Central memory CD8-positive, alpha-beta T cell (primary cell): ENCODE results near the gene TAF5.
A peak's percentile ranks its signal among the peaks of the same experiment; 100 is the strongest.
"Not testable (repeated sequence)": the region's sequence is repeated elsewhere in the genome, so short reads cannot be mapped to it uniquely, and the experiment has no call there.

Experiments
- ATAC-seq: fragments of 150-1000 bp; cut with Tn5 transposase; replicated peaks from 2 replicates; pipeline ENCODE4 v1.10.0; 2022; ENCODE audit warnings: mild to moderate bottlenecking, moderate FRiP score, moderate number of reproducible peaks; ENCODE audit not compliant: poor library complexity, severe bottlenecking; ENCODE audit errors: extremely low read depth
- DNase-seq, 2 donors: peaks; one replicate each; pipeline ENCODE4 v3.0.0; 2021; ENCODE audit warnings: low spot score in 2 of 2
- H3K27ac Mint-ChIP-seq: one replicate; pipeline ENCODE4 v1.8.0; 2022; ENCODE audit warnings: low read depth, mild to moderate bottlenecking, moderate library complexity, mixed read lengths
- H3K27me3 Mint-ChIP-seq: one replicate; pipeline ENCODE4 v1.8.0; 2022; ENCODE audit warnings: mixed read lengths
- H3K36me3 Mint-ChIP-seq: one replicate; pipeline ENCODE4 v1.8.0; 2022; ENCODE audit warnings: mild to moderate bottlenecking, moderate library complexity, mixed read lengths; ENCODE audit not compliant: insufficient read depth
- H3K4me1 Mint-ChIP-seq: one replicate; pipeline ENCODE4 v1.8.0; 2022; ENCODE audit warnings: mixed read lengths
- H3K4me3 Mint-ChIP-seq: one replicate; pipeline ENCODE4 v1.8.0; 2022; ENCODE audit warnings: mild to moderate bottlenecking, moderate library complexity, mixed read lengths
- H3K9me3 Mint-ChIP-seq: one replicate; pipeline ENCODE4 v1.8.0; 2022; ENCODE audit warnings: mixed read lengths

Gene TAF5

GRCh38 chr10:103367782-103368518 lies at the start of gene TAF5:
Gene TAF5, plus strand, starts transcription at chr10:103367976. Its CDS starts 14 bp downstream, at chr10:103367990.
- H3K4me3 Mint-ChIP-seq: peak within 1 kb of the TSS; percentile 93
- no peaks in the 10 kb centered on the region for H3K9me3 Mint-ChIP-seq
- no peaks in the 10 kb centered on the region for H3K27me3 Mint-ChIP-seq
- H3K36me3 Mint-ChIP-seq: peaks cover 6% of the 10 kb centered on the region
- DNase-seq (peak; percentile 74 to 88), ATAC-seq (peak; percentile 67)
- H3K27ac Mint-ChIP-seq: peak within 1 kb of the TSS; percentile 73
- peaks cover 5% of the 10 kb centered on the region for H3K4me1 Mint-ChIP-seq

DNA sequence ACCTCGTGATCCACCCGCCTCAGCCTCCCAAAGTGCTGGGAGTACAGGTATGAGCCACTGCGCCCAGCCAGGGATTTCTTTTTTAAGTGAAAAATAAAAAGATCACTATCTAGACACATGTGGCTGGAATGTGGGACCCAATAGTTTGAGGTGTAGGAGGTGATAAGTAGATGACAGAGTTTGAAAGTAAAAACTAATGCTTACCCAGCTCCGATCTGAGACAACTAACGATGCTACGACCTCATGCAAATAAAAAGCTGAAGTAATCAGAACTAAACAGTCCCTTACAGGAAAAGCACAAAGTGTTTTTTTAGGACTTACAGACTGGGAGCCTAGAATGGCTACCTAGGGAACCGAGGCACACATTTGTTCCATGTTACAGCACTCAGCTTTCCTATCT lies 39.9 kb upstream of the TAF5 start:
- H3K27me3 Mint-ChIP-seq: no peaks in the 10 kb centered on the region
- H3K4me3 Mint-ChIP-seq: no peak overlapping the region
- H3K9me3 Mint-ChIP-seq: no peaks in the 10 kb centered on the region
- ATAC-seq (no peak), DNase-seq (no peak)
- no peak overlapping the region for H3K27ac Mint-ChIP-seq
- H3K36me3 Mint-ChIP-seq: peaks cover 34% of the 10 kb centered on the region
- H3K4me1 Mint-ChIP-seq: no peaks in the 10 kb centered on the region

DNA sequence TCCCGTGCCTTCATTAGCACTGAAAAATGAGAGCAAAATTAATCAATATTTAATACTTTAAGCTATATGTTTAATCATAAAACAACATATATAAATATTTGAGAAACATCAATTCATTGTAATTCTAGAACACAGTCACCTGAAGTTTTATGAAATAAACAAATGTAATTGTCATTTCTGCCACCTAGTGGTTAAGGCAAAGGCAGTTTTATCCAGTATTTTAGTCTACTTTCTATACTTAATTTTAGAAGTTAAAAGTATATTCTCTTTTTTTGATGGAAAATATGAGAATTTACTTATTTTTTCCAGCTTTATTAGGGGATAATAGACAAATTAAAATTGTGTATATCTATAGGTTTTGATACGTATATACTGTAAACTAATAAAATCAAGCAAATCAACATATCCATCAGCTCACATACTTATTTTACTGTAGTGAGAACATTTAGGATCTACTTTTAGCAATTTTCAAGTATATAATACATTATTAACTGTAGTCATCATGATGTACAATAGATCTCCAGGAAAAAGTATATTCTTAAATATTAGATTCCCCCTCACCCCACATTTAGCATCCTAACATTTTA lies 33.7 kb upstream of the TAF5 start:
- no peak overlapping the region for H3K4me3 Mint-ChIP-seq
- H3K27ac Mint-ChIP-seq: no peak overlapping the region
- no peaks in the 10 kb centered on the region for H3K27me3 Mint-ChIP-seq
- no peak for ATAC-seq
- H3K4me1 Mint-ChIP-seq: no peaks in the 10 kb centered on the region
- peaks cover 22% of the 10 kb centered on the region for H3K36me3 Mint-ChIP-seq
- no peaks in the 10 kb centered on the region for H3K9me3 Mint-ChIP-seq
- DNase-seq: no peak

- Mint-ChIP-seq H3K4me1 (no peaks in the 10 kb centered on the region), H3K27ac (no peak overlapping the region), H3K4me3 (no peak overlapping the region), H3K27me3 (no peaks in the 10 kb centered on the region), H3K36me3 (peaks cover 27% of the 10 kb centered on the region), H3K9me3 (no peaks in the 10 kb centered on the region)
- no peak for DNase-seq
- no peak for ATAC-seq
Observed at GRCh38 chr10:103334567-103334966, 33.2 kb upstream of the TAF5 start.

DNA sequence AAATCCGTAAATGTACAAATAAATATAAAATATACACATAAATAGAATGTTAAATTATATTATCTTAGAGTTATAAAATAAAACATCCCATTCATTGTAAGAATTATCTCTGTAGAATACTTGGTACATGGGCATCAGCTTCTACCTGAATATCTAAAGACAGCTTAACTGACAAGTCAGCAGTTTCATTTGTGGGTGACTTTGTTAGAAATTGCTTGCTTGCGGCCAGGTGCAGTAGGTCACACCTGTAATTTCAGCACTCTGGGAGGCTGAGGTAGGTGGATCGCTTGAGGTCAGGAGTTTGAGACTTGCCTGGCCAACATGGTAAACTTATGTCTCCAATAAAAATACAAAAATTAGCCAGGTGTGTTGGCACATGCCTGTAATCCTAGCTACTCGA lies 31.4 kb upstream of the TAF5 start:
- no peaks in the 10 kb centered on the region for H3K9me3 Mint-ChIP-seq
- H3K27me3 Mint-ChIP-seq: no peaks in the 10 kb centered on the region
- no peaks in the 10 kb centered on the region for H3K4me1 Mint-ChIP-seq
- no peak overlapping the region for H3K27ac Mint-ChIP-seq
- DNase-seq: no peak
- peaks cover 26% of the 10 kb centered on the region for H3K36me3 Mint-ChIP-seq
- no peak overlapping the region for H3K4me3 Mint-ChIP-seq
- ATAC-seq: no peak

GRCh38 chr10:103350175-103350516 lies 17.6 kb upstream of the TAF5 start:
- Mint-ChIP-seq H3K4me1 (no peaks in the 10 kb centered on the region), H3K4me3 (peak overlapping the region; percentile 95), H3K36me3 (peaks cover 23% of the 10 kb centered on the region), H3K9me3 (no peaks in the 10 kb centered on the region), H3K27me3 (no peaks in the 10 kb centered on the region), H3K27ac (peak overlapping the region; percentile 82)
- no peak for DNase-seq
- ATAC-seq: no peak

GRCh38 chr10:103350517-103351260 lies 17.1 kb upstream of the TAF5 start, which contains the start of gene PCGF6:
Gene PCGF6, minus strand, starts transcription at chr10:103351140. Its CDS starts 74 bp downstream, at chr10:103351066.
- H3K27ac Mint-ChIP-seq: peak within 1 kb of the TSS; percentile 82

GRCh38 chr10:103353281-103353680 lies 14.5 kb upstream of the TAF5 start:
- DNase-seq (no peak), ATAC-seq (no peak)
- no peaks in the 10 kb centered on the region for H3K4me1 Mint-ChIP-seq
- H3K27me3 Mint-ChIP-seq: no peaks in the 10 kb centered on the region
- no peaks in the 10 kb centered on the region for H3K9me3 Mint-ChIP-seq
- H3K36me3 Mint-ChIP-seq: peaks cover 6% of the 10 kb centered on the region
- H3K4me3 Mint-ChIP-seq: no peak overlapping the region
- H3K27ac Mint-ChIP-seq: no peak overlapping the region

More at GRCh38 chr10:103350517-103351260, 17.1 kb upstream of the TAF5 start, which contains the start of gene PCGF6:
- Mint-ChIP-seq H3K4me3 (peak within 1 kb of the TSS; percentile 95), H3K27me3 (no peaks in the 10 kb centered on the region), H3K4me1 (no peaks in the 10 kb centered on the region), H3K36me3 (peaks cover 19% of the 10 kb centered on the region), H3K9me3 (no peaks in the 10 kb centered on the region)
- peak; percentile 86 for ATAC-seq
- peak; percentile 35 to 48 for DNase-seq

- H3K9me3 Mint-ChIP-seq, H3K27ac Mint-ChIP-seq, H3K4me3 Mint-ChIP-seq, H3K36me3 Mint-ChIP-seq, ATAC-seq, H3K27me3 Mint-ChIP-seq, H3K4me1 Mint-ChIP-seq, DNase-seq: not testable (repeated sequence)
Observed at GRCh38 chr10:103354567-103354966, 13.2 kb upstream of the TAF5 start.

GRCh38 chr10:103355906-103356599 lies 11.7 kb upstream of the TAF5 start:
- H3K4me3 Mint-ChIP-seq: no peak overlapping the region
- no peak for ATAC-seq
- no peak overlapping the region for H3K27ac Mint-ChIP-seq
- H3K4me1 Mint-ChIP-seq: no peaks in the 10 kb centered on the region
- H3K27me3 Mint-ChIP-seq: no peaks in the 10 kb centered on the region
- peaks cover 2% of the 10 kb centered on the region for H3K36me3 Mint-ChIP-seq
- DNase-seq: no peak
- no peaks in the 10 kb centered on the region for H3K9me3 Mint-ChIP-seq

DNA sequence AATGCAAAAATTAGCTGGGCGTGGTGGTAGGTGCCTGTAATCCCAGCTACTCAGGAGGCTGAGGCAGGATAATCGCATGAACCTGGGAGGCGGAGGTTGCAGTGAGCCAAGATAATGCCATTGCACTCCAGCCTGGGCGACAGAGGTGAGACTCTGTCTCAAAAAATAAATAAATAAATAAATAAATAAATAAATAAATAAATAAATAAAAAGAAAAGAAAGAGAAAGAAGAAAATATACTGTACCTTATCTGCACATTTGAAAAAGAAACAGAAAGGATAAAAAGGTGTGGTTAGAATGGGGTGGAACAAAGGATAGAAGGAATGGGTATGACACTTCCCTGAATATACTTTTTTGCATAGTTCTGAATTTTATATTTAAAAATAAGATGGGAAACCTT lies 8.3 kb upstream of the TAF5 start:
- not testable (repeated sequence) for H3K4me3 Mint-ChIP-seq, H3K9me3 Mint-ChIP-seq, ATAC-seq, H3K36me3 Mint-ChIP-seq, DNase-seq, H3K27me3 Mint-ChIP-seq, H3K4me1 Mint-ChIP-seq, H3K27ac Mint-ChIP-seq

DNA sequence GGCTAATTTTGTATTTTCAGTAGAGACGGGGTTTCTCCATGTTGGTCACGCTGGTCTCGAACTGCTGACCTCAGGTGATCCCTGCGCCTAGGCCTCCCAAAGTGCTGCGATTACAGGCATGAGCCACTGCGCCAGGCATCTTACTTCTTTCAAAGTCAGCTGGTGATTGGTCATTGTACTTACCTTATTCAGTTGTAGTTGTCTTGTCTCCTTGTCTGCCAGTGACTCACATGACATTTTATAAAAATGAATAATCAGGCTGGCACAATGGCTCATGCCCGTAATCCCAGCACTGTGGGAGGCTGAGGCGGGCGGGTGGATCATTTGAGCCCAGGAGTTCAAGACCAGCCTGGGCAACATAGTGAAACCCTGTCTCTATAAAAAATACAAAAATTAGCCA lies 7.0 kb upstream of the TAF5 start:
- H3K4me1 Mint-ChIP-seq, DNase-seq, H3K27ac Mint-ChIP-seq, H3K4me3 Mint-ChIP-seq, H3K36me3 Mint-ChIP-seq, H3K9me3 Mint-ChIP-seq, ATAC-seq, H3K27me3 Mint-ChIP-seq: not testable (repeated sequence)
